Subcutaneous adipose tissue (tissue), 4 donors: ENCODE data around the gene GSTO2. TPM values are rescaled to one million over a fixed set of nuclear protein-coding genes. Genes with fewer than 3 reads are reported as not detected.

Experiments used
- CTCF ChIP-seq: fragments of 450-650 bp; IDR thresholded peaks from one replicate; pipeline ENCODE4 v1.5.1; 2016; ENCODE audit warnings: low read depth, mild to moderate bottlenecking, control low read depth, antibody characterized with exemption, moderate library complexity
- total RNA-seq, 4 donors: library from RNA; depleted of rRNA; stranded (reverse); fragments of >200 nt; gene quantifications; one replicate each; pipeline ENCODE4 v1.1.0, GENCODE V29; 2016

GSTO2 gene
- total RNA-seq, 4 donors from 2014 or later: 0.82 to 1.1 TPM; not detected in 2

- no peak for TF ChIP-seq CTCF
Observed at GRCh38 chr10:104255311-104255981, 13.5 kb upstream of the GSTO2 start.

- no peak for TF ChIP-seq CTCF
Observed at GRCh38 chr10:104256335-104256961, 12.5 kb upstream of the GSTO2 start.

- no peak for TF ChIP-seq CTCF
Observed at GRCh38 chr10:104257235-104257634, 11.7 kb upstream of the GSTO2 start.

- TF ChIP-seq CTCF: no peak
Observed at GRCh38 chr10:104258209-104258608, 10.8 kb upstream of the GSTO2 start.

DNA sequence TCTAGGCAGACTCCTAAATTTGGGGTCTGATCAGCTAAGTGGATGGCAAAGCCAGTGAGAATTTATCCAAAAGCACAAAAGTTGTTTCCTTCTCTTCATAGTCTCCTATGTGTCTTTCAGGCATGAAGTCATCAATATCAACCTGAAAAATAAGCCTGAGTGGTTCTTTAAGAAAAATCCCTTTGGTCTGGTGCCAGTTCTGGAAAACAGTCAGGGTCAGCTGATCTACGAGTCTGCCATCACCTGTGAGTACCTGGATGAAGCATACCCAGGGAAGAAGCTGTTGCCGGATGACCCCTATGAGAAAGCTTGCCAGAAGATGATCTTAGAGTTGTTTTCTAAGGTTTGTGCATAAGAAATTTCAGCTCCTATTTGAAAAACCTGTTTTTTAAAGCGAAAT is 9.5 kb upstream of the GSTO2 start:
- TF ChIP-seq CTCF: no peak

DNA sequence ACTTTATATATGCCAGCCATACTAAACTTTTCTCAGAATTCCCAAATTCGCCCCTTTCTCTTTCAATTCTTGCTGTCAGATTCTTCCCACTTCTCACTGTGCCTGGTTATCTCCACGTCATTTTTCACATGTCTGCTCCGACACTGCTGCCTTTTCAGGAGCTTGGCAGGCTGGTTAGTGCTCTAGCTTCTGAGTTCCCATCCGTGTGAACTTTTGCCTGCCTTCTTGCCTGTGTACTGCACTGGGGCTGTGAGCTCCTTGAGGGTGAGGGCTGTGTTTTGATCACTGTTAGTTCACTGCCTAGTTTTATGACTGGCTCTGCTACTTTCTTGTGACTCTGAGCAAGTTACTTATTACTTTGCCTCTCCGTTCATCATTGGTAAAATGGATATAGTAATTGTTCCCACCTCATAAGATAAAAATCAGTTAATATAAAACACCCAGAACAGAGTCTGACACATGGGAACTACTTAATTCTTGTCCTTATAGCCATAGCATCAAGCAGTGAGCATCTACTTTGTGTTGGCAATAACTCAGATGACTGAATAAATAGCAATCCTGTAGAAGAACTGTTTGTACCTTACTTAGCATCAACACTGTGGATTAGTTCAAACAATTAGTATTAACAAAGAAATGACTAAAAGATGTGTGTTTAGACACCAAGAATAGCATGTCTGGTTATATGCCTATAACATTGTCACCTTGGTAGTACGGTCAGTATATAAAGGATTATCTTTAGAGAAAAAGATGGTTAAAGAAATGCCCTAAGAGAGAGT is 8.8 kb upstream of the GSTO2 start:
- TF ChIP-seq CTCF: no peak

- no peak for TF ChIP-seq CTCF
Observed at GRCh38 chr10:104260775-104261115, 8.2 kb upstream of the GSTO2 start.
